KMS-11 (cell line): ENCODE measurements around the gene FSTL3.

ENCODE experiments used
- H2AFZ ChIP-seq: fragments of 200-600 bp; sonication (generic); 2 replicates; pipeline ENCODE4 v1.6.1; 2016; ENCODE audit warnings: antibody characterized with exemption, mixed run types, low read depth
- H3K27ac ChIP-seq: fragments of 200-600 bp; sonication (generic); 2 replicates; pipeline ENCODE4 v1.6.1; 2016; ENCODE audit warnings: mild to moderate bottlenecking, mixed run types
- H3K27me3 ChIP-seq: fragments of 200-600 bp; sonication (generic); 2 replicates; pipeline ENCODE4 v1.6.1; 2017; ENCODE audit warnings: mild to moderate bottlenecking, low read depth, mixed run types, moderate library complexity; ENCODE audit not compliant: insufficient read depth
- H3K36me3 ChIP-seq: fragments of 200-600 bp; sonication (generic); 2 replicates; pipeline ENCODE4 v1.6.1; 2017; ENCODE audit warnings: mild to moderate bottlenecking, mixed run types; ENCODE audit not compliant: insufficient read depth
- H3K4me1 ChIP-seq: fragments of 200-600 bp; sonication (generic); 2 replicates; pipeline ENCODE4 v1.6.1; 2016; ENCODE audit warnings: mild to moderate bottlenecking, low read depth, mixed run types; ENCODE audit not compliant: poor library complexity, severe bottlenecking
- H3K4me2 ChIP-seq: fragments of 200-600 bp; sonication (generic); 2 replicates; pipeline ENCODE4 v1.7.0; 2016; ENCODE audit warnings: mild to moderate bottlenecking, mixed run types
- H3K4me3 ChIP-seq: fragments of 200-600 bp; sonication (generic); IDR thresholded peaks from 2 replicates; pipeline ENCODE4 v1.6.1; 2017; ENCODE audit warnings: low read depth, low read length, mixed read lengths; ENCODE audit not compliant: insufficient read depth
- H3K79me2 ChIP-seq: fragments of 200-600 bp; sonication (generic); 2 replicates; pipeline ENCODE4 v1.6.1; 2016; ENCODE audit warnings: low read depth, mixed run types; ENCODE audit not compliant: insufficient read depth
- H3K9ac ChIP-seq: fragments of 200-600 bp; sonication (generic); 2 replicates; pipeline ENCODE4 v1.6.1; 2016; ENCODE audit warnings: mild to moderate bottlenecking, mixed run types
- H4K20me1 ChIP-seq: fragments of 200-600 bp; sonication (generic); 2 replicates; pipeline ENCODE4 v1.6.1; 2016; ENCODE audit warnings: mild to moderate bottlenecking, mixed run types; ENCODE audit not compliant: insufficient read depth
- CTCF ChIP-seq: fragments of 200-600 bp; sonication (generic); conservative IDR thresholded peaks from 2 replicates; pipeline ENCODE4 v1.6.1; 2017; ENCODE audit warnings: low read depth, mild to moderate bottlenecking, antibody characterized with exemption, low read length, moderate library complexity, mixed read lengths

Gene FSTL3

DNA sequence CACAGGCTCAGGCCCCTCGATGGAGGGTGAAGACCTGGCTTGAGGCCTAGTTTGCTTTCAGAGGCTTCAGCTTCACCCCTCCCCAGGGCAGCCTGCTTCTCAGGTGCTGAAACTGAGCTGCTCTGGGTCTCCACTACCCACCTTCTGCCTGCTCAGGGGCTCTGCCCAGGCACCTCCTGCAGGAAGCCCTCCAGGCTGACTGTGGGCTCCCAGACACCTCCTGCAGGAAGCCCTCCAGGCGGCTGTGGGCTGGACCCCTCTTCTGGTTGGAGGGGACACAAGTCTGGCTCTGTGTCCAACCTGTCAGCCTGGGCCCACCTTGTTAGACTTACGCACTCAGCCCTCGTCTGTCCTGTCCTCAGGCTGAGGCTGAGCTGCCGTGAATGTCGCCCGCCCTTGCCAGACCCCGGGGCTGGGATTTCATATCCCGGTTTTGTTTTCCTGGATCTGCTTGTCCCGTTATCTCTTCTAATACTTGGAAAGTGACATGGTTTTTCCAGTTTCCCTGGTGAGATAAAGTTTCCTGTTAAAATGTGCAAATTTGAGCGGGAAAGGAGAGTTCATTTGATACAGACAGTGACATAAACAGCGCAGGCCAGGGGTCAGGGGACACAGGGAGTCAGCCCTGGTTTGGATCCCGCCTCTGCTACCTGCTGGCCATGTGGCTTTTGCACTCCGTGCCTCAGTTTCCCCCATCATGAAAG, 53.9 kb downstream of the FSTL3 start:
- Histone ChIP-seq H3K9ac (no peak overlapping the region), H3K36me3 (no peaks in the 10 kb centered on the region), H3K27ac (no peak overlapping the region), H3K4me2 (no peak overlapping the region), H3K27me3 (peaks cover 72% of the 10 kb centered on the region), H2AFZ (no peak overlapping the region), H3K4me1 (peaks cover 9% of the 10 kb centered on the region), H3K79me2 (no peaks in the 10 kb centered on the region), H4K20me1 (no peaks in the 10 kb centered on the region), H3K4me3 (no peak overlapping the region)
- TF ChIP-seq CTCF = no peak

DNA sequence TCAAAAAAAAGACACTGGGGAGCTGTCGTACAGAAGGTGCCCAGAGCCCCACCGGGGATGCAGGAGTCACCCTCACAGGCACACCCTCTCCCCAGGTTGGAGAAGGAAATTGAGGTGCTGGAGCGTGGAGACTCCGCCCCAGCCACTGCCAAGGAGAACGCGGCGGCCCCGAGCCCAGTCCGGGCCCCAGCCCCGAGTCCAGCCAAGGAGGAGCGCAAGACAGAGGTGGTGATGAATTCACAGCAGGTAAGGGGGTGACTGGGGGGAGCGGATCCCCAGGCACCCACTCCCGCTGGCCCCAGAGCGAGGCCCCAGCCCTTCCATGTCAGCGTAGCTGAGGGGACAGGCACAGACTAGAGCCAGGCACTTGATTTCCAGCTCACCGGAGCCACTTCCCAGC, 54.8 kb downstream of the FSTL3 start:
- no peak overlapping the region for H3K9ac ChIP-seq
- H3K4me3 ChIP-seq = no peak overlapping the region
- no peak for TF ChIP-seq CTCF
- no peak overlapping the region for H3K4me2 ChIP-seq
- no peak overlapping the region for H2AFZ ChIP-seq
- no peaks in the 10 kb centered on the region for H3K79me2 ChIP-seq
- H3K36me3 ChIP-seq = no peaks in the 10 kb centered on the region
- H3K27ac ChIP-seq = no peak overlapping the region
- H3K4me1 ChIP-seq = peaks cover 9% of the 10 kb centered on the region
- H3K27me3 ChIP-seq = peaks cover 63% of the 10 kb centered on the region
- H4K20me1 ChIP-seq = no peaks in the 10 kb centered on the region

DNA sequence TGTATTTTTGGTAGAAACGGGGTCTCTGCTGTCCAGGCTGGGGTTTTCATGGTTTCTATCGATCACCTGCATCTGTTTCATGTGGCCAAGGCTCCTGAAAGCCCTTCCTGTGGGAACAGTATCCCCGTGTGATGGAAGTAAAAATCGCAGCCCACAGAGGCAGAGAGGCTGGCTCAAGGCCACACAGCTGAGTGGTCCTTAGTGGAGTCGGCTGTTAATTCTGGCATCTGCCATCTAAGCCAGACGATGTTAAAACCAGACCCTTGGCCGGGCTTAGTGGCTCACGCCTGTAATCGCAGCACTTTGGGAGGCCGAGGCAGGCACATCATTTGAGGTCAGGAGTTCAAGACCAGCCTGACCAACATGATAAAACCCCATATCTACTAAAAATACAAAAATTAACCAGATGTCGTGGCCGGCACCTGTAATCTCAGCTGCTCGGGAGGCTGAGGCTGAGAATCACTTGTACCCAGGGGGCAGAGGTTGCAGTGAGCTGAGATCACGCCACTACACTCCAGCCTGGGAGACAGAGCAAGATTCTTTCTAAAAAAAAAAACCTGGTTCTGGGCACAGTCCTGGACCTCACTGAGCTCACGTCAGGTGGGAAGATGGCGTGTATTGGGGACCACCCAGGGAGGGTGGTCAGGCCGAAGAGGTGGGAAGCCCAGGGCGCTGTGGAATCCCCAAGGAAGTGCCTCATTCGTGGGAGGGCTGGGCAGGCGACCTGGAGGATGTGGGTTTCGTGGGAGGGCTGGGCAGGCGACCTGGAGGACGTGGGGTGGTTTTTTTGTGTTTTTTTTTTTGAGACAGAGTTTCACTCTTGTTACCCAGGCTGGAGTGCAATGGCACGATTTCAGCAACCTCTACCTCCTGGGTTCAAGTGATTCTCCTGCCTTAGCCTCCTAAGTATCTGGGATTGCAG, 56.2 kb downstream of the FSTL3 start:
- Histone ChIP-seq H3K4me1 (peaks cover 9% of the 10 kb centered on the region), H3K79me2 (no peaks in the 10 kb centered on the region), H3K4me2 (no peak overlapping the region), H2AFZ (no peak overlapping the region), H3K9ac (no peak overlapping the region), H3K36me3 (no peaks in the 10 kb centered on the region), H3K27me3 (peaks cover 64% of the 10 kb centered on the region), H3K4me3 (no peak overlapping the region), H3K27ac (no peak overlapping the region), H4K20me1 (no peaks in the 10 kb centered on the region)
- no peak for TF ChIP-seq CTCF
